NB4 (cell line): ENCODE results near the gene CEBPB.

ENCODE experiments used
- DNase-seq: peaks from one replicate; pipeline ENCODE4 v3.0.0; 2010; ENCODE audit warnings: low read depth
- H3K4me3 ChIP-seq: one replicate; pipeline ENCODE4 v1.5.1; 2011; ENCODE audit warnings: mild to moderate bottlenecking, low read depth, low read length, moderate library complexity
- MAX ChIP-seq: IDR thresholded peaks from 2 replicates; pipeline ENCODE4 v1.6.1; 2011; ENCODE audit warnings: low read depth, low read length
- MYC ChIP-seq: IDR thresholded peaks from 2 replicates; pipeline ENCODE4 v1.6.1; 2011; ENCODE audit warnings: low read depth, low read length
- POLR2A ChIP-seq: IDR thresholded peaks from 2 replicates; pipeline ENCODE4 v1.6.1; 2011; ENCODE audit warnings: mild to moderate bottlenecking; ENCODE audit not compliant: insufficient read length; ENCODE audit errors: extremely low read depth
- TF ChIP-seq, protein P1 (sequence below): IDR thresholded peaks from one replicate; pipeline ENCODE4 v1.5.1; 2012; ENCODE audit warnings: low read depth, low read length

Gene CEBPB

GRCh38 chr20:50229156-50229607, 38.6 kb downstream of the CEBPB start:
- no peak for DNase-seq
- no peak for TF ChIP-seq POLR2A
- no peak for TF ChIP-seq MAX
- no peak for TF ChIP-seq MYC
- TF ChIP-seq, protein P1, sequence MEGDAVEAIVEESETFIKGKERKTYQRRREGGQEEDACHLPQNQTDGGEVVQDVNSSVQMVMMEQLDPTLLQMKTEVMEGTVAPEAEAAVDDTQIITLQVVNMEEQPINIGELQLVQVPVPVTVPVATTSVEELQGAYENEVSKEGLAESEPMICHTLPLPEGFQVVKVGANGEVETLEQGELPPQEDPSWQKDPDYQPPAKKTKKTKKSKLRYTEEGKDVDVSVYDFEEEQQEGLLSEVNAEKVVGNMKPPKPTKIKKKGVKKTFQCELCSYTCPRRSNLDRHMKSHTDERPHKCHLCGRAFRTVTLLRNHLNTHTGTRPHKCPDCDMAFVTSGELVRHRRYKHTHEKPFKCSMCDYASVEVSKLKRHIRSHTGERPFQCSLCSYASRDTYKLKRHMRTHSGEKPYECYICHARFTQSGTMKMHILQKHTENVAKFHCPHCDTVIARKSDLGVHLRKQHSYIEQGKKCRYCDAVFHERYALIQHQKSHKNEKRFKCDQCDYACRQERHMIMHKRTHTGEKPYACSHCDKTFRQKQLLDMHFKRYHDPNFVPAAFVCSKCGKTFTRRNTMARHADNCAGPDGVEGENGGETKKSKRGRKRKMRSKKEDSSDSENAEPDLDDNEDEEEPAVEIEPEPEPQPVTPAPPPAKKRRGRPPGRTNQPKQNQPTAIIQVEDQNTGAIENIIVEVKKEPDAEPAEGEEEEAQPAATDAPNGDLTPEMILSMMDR = no peak
- H3K4me3 ChIP-seq = no peak overlapping the region

GRCh38 chr20:50230184-50230583, 39.6 kb downstream of the CEBPB start:
- TF ChIP-seq MAX (no peak), MYC (no peak), POLR2A (no peak)
- TF ChIP-seq, protein P1 = no peak
- no peak overlapping the region for H3K4me3 ChIP-seq
- no peak for DNase-seq

GRCh38 chr20:50230871-50231560, 40.4 kb downstream of the CEBPB start:
- DNase-seq = no peak
- H3K4me3 ChIP-seq = no peak overlapping the region
- no peak for TF ChIP-seq MAX
- TF ChIP-seq MYC = no peak
- TF ChIP-seq, protein P1 = no peak
- TF ChIP-seq POLR2A = no peak

DNA sequence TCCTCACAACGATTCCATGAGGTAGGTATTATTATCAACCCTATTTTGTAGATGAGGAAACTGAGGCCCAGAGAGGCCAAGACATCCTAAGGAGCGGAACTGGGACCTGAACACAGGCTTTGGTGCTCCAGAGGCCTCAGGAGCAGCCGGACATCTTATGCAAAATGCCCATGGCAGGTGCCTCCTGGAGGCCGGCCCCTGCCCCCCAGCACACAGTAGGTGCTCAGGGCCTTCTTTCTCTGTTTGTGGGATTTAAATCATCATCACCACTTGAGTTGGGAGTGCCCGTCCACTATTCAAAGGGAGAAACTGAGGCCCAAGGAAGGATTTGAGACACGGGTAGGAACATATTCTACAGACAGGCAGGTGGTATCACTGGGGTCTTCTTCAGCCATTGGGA, 41.2 kb downstream of the CEBPB start:
- TF ChIP-seq, protein P1 = no peak
- TF ChIP-seq POLR2A = no peak
- TF ChIP-seq MYC = no peak
- TF ChIP-seq MAX = no peak
- DNase-seq = no peak
- no peak overlapping the region for H3K4me3 ChIP-seq

DNA sequence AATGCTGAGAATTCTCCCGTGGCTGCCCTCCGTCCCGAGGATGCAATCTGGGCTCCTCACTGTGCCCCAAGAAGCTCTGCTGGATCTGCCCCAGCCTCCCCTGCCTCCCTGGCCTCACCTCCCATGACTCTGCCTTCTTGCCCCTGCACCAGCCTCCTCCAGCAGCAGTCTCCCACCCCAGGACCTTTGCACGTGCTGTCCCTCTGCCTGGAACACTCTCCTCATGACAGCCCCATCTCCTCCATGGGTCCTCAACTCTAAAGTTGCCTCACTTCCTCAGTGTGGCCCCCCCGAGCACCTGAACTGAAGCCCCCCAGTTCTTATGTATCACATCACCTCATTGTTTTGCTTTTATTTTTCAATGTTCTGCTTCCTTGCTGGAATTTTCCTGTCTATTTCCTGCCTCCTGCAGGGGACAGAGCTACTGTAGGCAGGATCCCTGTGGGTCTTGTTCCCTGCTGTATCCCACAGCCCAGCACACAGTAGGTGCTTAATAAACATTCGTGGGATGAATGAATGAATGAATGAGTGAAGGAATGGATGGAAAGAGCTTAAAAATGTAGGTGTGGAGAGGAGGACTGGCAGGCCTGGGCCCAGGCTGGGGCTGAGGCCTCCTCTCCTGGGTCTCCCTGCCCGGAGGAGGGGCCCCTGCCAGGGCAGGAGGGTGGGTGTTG, 42.2 kb downstream of the CEBPB start:
- no peak overlapping the region for H3K4me3 ChIP-seq
- TF ChIP-seq POLR2A = no peak
- TF ChIP-seq, protein P1 = no peak
- no peak for TF ChIP-seq MAX
- no peak for TF ChIP-seq MYC
- DNase-seq = no peak
